GM18499 (cell line): ENCODE measurements around the gene AMDHD1.

Experiments used
- ATAC-seq: cut with Tn5 transposase; IDR thresholded peaks from one replicate; pipeline ENCODE4 v1.9.1; 2021; ENCODE audit warnings: moderate number of reproducible peaks; ENCODE audit not compliant: insufficient read depth, unreplicated experiment

The AMDHD1 gene

GRCh38 chr12:95990136-95990535, 47.0 kb downstream of the AMDHD1 start:
- ATAC-seq = no peak

- no peak for ATAC-seq
These were observed 50.8 kb downstream of the AMDHD1 start for GRCh38 chr12:95993907-95994306.

GRCh38 chr12:95994476-95994875, 51.3 kb downstream of the AMDHD1 start:
- ATAC-seq = no peak

- no peak for ATAC-seq
These were observed 52.3 kb downstream of the AMDHD1 start for GRCh38 chr12:95995238-95996031.

- ATAC-seq = no peak
These were observed 53.0 kb downstream of the AMDHD1 start, which contains the start of gene HAL for GRCh38 chr12:95996034-95996658. TSS of gene HAL (minus strand) at chr12:95996344. CDS start at chr12:95995910, 434 bp downstream.

- no peak for ATAC-seq
These were observed 54.1 kb downstream of the AMDHD1 start for GRCh38 chr12:95997276-95997675.

GRCh38 chr12:95997911-95998510, 54.9 kb downstream of the AMDHD1 start:
- no peak for ATAC-seq

GRCh38 chr12:95998611-95999286, 55.6 kb downstream of the AMDHD1 start:
- peak; percentile 89 for ATAC-seq

GRCh38 chr12:95999484-95999883, 56.4 kb downstream of the AMDHD1 start:
- ATAC-seq = no peak

- no peak for ATAC-seq
These were observed 57.7 kb downstream of the AMDHD1 start for GRCh38 chr12:96000858-96001257.

GRCh38 chr12:96006727-96007126, 63.6 kb downstream of the AMDHD1 start:
- ATAC-seq = no peak

- ATAC-seq = no peak
These were observed 64.6 kb downstream of the AMDHD1 start for GRCh38 chr12:96007729-96008128.

- no peak for ATAC-seq
These were observed 71.9 kb downstream of the AMDHD1 start for GRCh38 chr12:96014943-96015599.

GRCh38 chr12:96015672-96016071, 72.5 kb downstream of the AMDHD1 start:
- ATAC-seq = no peak
